ENCODE data around the gene PIEZO2.

The PIEZO2 gene

DNA sequence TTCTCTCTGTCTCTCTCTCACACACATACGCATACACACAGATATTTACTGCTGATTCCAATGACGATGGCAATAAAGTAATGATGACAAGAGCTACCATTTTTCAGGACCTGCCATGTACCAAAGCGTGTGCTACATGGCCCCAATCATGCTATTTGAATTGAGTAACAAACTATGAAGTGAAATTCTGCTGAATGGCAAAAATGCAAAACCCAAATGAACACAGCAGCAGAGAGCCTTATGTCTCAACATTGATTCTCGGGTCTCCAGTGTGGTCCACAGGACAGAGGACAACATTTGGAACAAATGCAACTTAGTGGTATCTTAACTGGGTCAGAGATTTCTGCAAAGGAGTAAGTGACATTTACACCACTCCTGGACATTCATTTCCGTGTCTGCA lies 117.4 kb downstream of the PIEZO2 start:
- Histone ChIP-seq H3K4me1 (ENCODE audit: insufficient read depth, insufficient read length) (no peaks in the 10 kb centered on the region), H3K36me3 (ENCODE audit: insufficient read depth, insufficient read length, low read length) (no peaks in the 10 kb centered on the region), H3K9me3 (ENCODE audit: insufficient read depth, low read length) (no peaks in the 10 kb centered on the region), H3K27me3 (ENCODE audit: insufficient read depth, insufficient read length) (no peaks in the 10 kb centered on the region), H3K4me3 (ENCODE audit: insufficient read length, low read depth) (no peak overlapping the region), H3K9ac (ENCODE audit: insufficient read length, low read depth) (no peak overlapping the region)
- no peak for DNase-seq (ENCODE audit: low read depth, low spot score)
- TF ChIP-seq YY1 (IDR thresholded peaks at IDR 0.05; ENCODE audit: insufficient read depth, insufficient read length): no peak
- TF ChIP-seq SUZ12 (IDR thresholded peaks at IDR 0.05; ENCODE audit: extremely low read depth, insufficient read depth, insufficient read length): no peak
- TF ChIP-seq ZNF274 (IDR thresholded peaks at IDR 0.05; ENCODE audit: low read depth, low read length): no peak

DNA sequence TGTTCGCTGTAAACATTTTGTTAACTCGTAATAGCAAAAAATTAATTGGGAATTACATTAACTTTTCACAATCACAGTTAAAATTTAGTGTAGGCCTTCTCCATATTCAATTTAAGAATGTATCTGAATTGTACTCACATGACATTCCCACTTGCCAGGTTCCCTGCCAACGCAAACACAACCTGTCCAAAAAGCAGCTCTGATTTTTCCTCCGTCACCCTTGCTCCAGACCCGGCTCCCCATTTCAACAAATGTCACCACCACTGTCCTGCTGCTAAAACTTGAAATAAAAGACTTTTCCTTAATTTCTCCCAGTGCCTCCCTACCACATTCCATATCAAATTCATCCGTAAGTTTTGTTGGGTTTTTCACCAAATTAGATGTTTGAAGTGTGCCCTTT lies 120.3 kb downstream of the PIEZO2 start:
- Histone ChIP-seq H3K27me3 (ENCODE audit: insufficient read depth, insufficient read length) (no peaks in the 10 kb centered on the region), H3K9me3 (ENCODE audit: insufficient read depth, low read length) (no peaks in the 10 kb centered on the region; the same call in 1 of the 2 replicates), H3K4me3 (ENCODE audit: insufficient read length, low read depth) (no peak overlapping the region), H3K36me3 (ENCODE audit: insufficient read depth, insufficient read length, low read length) (no peaks in the 10 kb centered on the region), H3K4me1 (ENCODE audit: insufficient read depth, insufficient read length) (no peaks in the 10 kb centered on the region), H3K9ac (ENCODE audit: insufficient read length, low read depth) (no peak overlapping the region)
- DNase-seq (ENCODE audit: low read depth, low spot score): no peak
- no peak for TF ChIP-seq ZNF274 (IDR thresholded peaks at IDR 0.05; ENCODE audit: low read depth, low read length)
- TF ChIP-seq YY1 (IDR thresholded peaks at IDR 0.05; ENCODE audit: insufficient read depth, insufficient read length): no peak
- no peak for TF ChIP-seq SUZ12 (IDR thresholded peaks at IDR 0.05; ENCODE audit: extremely low read depth, insufficient read depth, insufficient read length)

DNA sequence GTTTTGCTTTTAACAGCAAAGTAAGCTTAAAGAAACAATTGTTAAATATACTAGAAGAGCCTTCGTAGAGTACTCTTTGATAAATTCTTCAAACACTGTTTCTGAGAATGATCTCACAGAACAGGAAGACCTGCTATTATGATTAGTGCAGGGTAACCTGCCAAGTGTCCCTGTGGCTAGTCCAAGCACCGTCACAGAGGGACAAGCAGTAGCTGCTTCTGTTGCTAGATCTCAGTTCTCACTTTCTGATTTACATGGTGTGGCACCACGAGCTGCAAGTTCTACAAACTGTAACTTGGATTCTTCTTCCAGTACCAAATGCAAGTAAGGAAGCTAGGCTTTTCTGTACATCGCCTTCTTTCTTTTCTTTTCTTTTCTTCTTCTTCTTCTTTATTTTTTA lies 121.5 kb downstream of the PIEZO2 start:
- no peaks in the 10 kb centered on the region for H3K36me3 ChIP-seq (ENCODE audit: insufficient read depth, insufficient read length, low read length)
- H3K4me3 ChIP-seq (ENCODE audit: insufficient read length, low read depth): no peak overlapping the region
- H3K4me1 ChIP-seq (ENCODE audit: insufficient read depth, insufficient read length): no peaks in the 10 kb centered on the region
- no peak for TF ChIP-seq YY1 (IDR thresholded peaks at IDR 0.05; ENCODE audit: insufficient read depth, insufficient read length)
- TF ChIP-seq ZNF274 (IDR thresholded peaks at IDR 0.05; ENCODE audit: low read depth, low read length): no peak
- TF ChIP-seq SUZ12 (IDR thresholded peaks at IDR 0.05; ENCODE audit: extremely low read depth, insufficient read depth, insufficient read length): no peak
- no peak overlapping the region for H3K9ac ChIP-seq (ENCODE audit: insufficient read length, low read depth)
- no peak for DNase-seq (ENCODE audit: low read depth, low spot score)
- no peaks in the 10 kb centered on the region for H3K27me3 ChIP-seq (ENCODE audit: insufficient read depth, insufficient read length)
- H3K9me3 ChIP-seq (ENCODE audit: insufficient read depth, low read length): no peaks in the 10 kb centered on the region; the same call in 1 of the 2 replicates

DNA sequence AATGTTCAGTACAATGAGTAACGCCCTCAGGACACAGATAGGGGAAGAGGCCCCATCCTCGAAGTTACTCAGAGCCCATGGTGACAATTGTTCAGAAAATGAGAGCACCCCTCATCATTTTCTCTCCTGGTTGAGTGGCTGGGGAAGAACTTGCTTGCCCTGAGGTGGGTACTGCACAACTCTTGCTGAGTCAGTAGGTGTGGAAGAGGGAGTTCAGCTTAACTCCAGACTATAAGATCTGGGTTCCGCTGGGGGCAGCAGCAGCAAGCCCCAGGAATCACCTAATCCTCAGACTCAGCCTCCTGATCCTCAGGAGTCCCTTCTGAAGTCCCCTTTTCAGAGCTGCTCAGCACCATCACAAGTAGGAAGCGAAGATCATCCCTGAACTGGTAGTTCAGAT lies 123.7 kb downstream of the PIEZO2 start:
- DNase-seq (ENCODE audit: low read depth, low spot score): no peak
- no peaks in the 10 kb centered on the region for H3K4me1 ChIP-seq (ENCODE audit: insufficient read depth, insufficient read length)
- no peaks in the 10 kb centered on the region for H3K36me3 ChIP-seq (ENCODE audit: insufficient read depth, insufficient read length, low read length)
- H3K9me3 ChIP-seq (ENCODE audit: insufficient read depth, low read length): no peaks in the 10 kb centered on the region; the same call in 1 of the 2 replicates
- TF ChIP-seq SUZ12 (IDR thresholded peaks at IDR 0.05; ENCODE audit: extremely low read depth, insufficient read depth, insufficient read length) (no peak), YY1 (IDR thresholded peaks at IDR 0.05; ENCODE audit: insufficient read depth, insufficient read length) (no peak), ZNF274 (IDR thresholded peaks at IDR 0.05; ENCODE audit: low read depth, low read length) (no peak)
- H3K27me3 ChIP-seq (ENCODE audit: insufficient read depth, insufficient read length): no peaks in the 10 kb centered on the region
- H3K4me3 ChIP-seq (ENCODE audit: insufficient read length, low read depth): no peak overlapping the region
- no peak overlapping the region for H3K9ac ChIP-seq (ENCODE audit: insufficient read length, low read depth)

DNA sequence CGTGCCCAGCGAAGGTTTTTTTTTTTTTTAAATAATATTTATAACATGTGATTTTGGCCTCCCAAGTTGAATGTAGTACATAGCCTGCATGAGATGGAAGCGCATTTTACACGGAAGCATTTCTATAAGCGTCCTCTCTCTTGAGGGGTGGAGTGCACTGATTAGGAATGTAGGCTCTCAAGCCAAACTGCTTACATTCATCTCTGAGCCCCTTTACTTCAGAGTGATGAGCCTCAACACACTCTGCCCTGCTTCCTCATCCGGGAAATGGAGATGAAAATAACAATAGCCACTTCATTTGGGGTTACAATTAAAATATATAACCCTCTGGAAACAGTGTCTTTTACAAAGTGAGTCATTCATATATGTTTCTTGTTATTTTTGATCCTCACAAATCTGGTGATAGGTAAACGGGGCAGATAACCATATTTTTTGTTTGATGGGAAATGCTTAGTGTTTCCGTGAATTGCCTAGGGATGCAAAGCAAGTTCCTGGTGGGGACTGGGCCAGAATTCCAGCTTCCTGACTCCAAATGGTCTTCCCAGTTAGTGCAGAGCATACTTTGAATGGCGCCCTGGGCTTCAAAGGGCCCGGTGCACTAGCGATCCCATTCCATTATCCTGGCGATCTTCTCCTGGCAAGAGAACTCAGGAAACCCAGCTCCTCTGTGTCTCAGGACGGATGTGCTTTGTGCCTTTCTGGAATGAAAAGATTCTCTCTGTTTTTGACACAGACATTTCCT lies 124.3 kb downstream of the PIEZO2 start:
- Histone ChIP-seq H3K9me3 (ENCODE audit: insufficient read depth, low read length) (no peaks in the 10 kb centered on the region; the same call in 1 of the 2 replicates), H3K27me3 (ENCODE audit: insufficient read depth, insufficient read length) (no peaks in the 10 kb centered on the region), H3K4me1 (ENCODE audit: insufficient read depth, insufficient read length) (no peaks in the 10 kb centered on the region), H3K4me3 (ENCODE audit: insufficient read length, low read depth) (no peak overlapping the region), H3K9ac (ENCODE audit: insufficient read length, low read depth) (no peak overlapping the region), H3K36me3 (ENCODE audit: insufficient read depth, insufficient read length, low read length) (no peaks in the 10 kb centered on the region)
- TF ChIP-seq ZNF274 (IDR thresholded peaks at IDR 0.05; ENCODE audit: low read depth, low read length) (no peak), SUZ12 (IDR thresholded peaks at IDR 0.05; ENCODE audit: extremely low read depth, insufficient read depth, insufficient read length) (no peak), YY1 (IDR thresholded peaks at IDR 0.05; ENCODE audit: insufficient read depth, insufficient read length) (no peak)
- no peak for DNase-seq (ENCODE audit: low read depth, low spot score)

DNA sequence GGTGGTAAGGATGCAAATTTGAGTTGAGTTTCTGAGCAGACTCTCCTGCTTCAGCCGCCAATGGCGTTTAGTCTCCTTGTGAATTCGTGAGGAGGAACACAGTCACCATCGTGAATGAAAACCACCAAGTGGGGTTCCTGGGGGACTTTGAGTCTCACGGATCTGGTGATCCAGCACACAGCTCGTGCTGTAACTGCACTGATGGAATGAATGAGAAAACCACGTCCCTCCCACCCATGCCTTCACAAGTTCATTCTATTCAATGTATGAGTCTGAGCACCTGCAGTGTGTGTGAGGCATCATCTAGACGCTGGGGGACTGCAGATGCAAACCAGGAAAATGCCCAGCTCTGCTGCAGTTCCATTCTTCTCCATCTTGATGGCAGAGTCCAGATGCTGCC lies 127.9 kb downstream of the PIEZO2 start:
- TF ChIP-seq SUZ12 (IDR thresholded peaks at IDR 0.05; ENCODE audit: extremely low read depth, insufficient read depth, insufficient read length) (no peak), ZNF274 (IDR thresholded peaks at IDR 0.05; ENCODE audit: low read depth, low read length) (no peak)
- Histone ChIP-seq H3K9me3 (ENCODE audit: insufficient read depth, low read length) (no peaks in the 10 kb centered on the region; the same call in 1 of the 2 replicates), H3K27me3 (ENCODE audit: insufficient read depth, insufficient read length) (no peaks in the 10 kb centered on the region), H3K4me3 (ENCODE audit: insufficient read length, low read depth) (no peak overlapping the region), H3K4me1 (ENCODE audit: insufficient read depth, insufficient read length) (no peaks in the 10 kb centered on the region), H3K36me3 (ENCODE audit: insufficient read depth, insufficient read length, low read length) (no peaks in the 10 kb centered on the region), H3K9ac (ENCODE audit: insufficient read length, low read depth) (no peak overlapping the region)
- no peak for DNase-seq (ENCODE audit: low read depth, low spot score)

DNA sequence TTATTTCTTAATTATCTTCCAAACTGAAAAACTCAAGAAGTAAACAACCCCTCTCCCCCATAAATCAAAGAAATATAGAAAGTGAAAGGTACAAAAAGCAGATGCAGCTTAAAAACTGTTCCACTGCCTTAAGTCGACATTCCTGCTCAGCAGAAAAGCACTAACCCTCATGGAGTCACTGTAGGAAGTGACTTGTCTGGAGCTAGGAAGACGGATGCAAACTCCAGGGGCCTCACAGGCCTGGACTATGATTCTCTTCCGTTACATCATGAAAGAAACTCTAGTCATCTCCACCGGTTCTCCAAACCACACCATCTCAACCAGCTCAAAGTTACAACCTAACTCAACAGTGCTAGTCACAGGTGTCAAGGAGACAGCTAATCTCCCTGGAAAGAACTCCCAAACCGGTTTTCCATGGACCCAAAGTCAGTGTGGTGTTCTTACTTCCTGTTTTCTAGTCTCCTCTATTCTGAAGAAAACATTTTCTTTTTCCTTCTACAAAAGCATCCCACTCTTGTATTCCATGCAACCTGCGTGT lies 128.4 kb downstream of the PIEZO2 start:
- Histone ChIP-seq H3K36me3 (ENCODE audit: insufficient read depth, insufficient read length, low read length) (no peaks in the 10 kb centered on the region), H3K4me1 (ENCODE audit: insufficient read depth, insufficient read length) (no peaks in the 10 kb centered on the region), H3K9me3 (ENCODE audit: insufficient read depth, low read length) (no peaks in the 10 kb centered on the region; the same call in 1 of the 2 replicates), H3K27me3 (ENCODE audit: insufficient read depth, insufficient read length) (no peaks in the 10 kb centered on the region), H3K4me3 (ENCODE audit: insufficient read length, low read depth) (no peak overlapping the region), H3K9ac (ENCODE audit: insufficient read length, low read depth) (no peak overlapping the region)
- DNase-seq (ENCODE audit: low read depth, low spot score): no peak
- TF ChIP-seq YY1 (IDR thresholded peaks at IDR 0.05; ENCODE audit: insufficient read depth, insufficient read length) (no peak), ZNF274 (IDR thresholded peaks at IDR 0.05; ENCODE audit: low read depth, low read length) (no peak), SUZ12 (IDR thresholded peaks at IDR 0.05; ENCODE audit: extremely low read depth, insufficient read depth, insufficient read length) (no peak)

All from NT2/D1 (cell line).